ENCODE data around the gene AMIGO1.

AMIGO1 gene

DNA sequence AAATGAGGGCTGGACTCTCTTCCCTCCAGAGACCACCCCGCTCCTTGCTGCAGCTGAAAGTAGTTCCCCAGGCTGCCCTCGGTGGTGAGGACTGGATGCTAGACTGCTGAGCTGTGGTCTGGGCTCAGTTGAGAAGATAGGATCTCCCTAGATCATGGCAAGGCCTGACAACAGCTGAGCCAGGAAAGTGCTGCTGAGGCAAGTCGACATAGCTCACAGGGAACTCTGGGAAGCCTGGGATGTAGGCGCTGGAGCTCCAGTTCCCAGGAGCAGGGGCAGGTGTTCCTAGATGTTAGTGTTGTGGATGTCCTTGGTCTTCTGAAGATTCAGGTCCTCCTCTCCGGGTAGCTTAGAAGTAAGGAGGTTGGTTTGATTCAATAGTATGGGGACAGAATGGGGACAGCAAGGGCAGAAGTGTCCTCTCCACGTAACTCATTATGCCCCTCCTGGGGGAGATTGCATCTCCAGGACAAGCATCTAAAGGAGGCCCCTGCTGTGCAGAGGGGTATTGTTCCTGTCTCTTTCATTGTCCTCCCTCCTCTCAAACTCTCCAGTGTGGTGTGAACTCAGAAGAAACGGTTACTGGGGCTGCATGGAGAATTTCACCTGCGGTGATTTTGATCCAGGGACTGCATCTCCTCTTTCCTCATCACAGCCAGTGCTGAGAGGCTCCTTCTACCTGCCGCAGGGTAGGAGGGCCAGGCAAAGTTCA, 11.9 kb downstream of the AMIGO1 start:
- H3K4me1 ChIP-seq (ENCODE audit: low read length): peaks cover 9% of the 10 kb centered on the region
- H4K20me1 ChIP-seq (ENCODE audit: insufficient read depth, low read length): no peaks in the 10 kb centered on the region
- TF ChIP-seq, protein P1, sequence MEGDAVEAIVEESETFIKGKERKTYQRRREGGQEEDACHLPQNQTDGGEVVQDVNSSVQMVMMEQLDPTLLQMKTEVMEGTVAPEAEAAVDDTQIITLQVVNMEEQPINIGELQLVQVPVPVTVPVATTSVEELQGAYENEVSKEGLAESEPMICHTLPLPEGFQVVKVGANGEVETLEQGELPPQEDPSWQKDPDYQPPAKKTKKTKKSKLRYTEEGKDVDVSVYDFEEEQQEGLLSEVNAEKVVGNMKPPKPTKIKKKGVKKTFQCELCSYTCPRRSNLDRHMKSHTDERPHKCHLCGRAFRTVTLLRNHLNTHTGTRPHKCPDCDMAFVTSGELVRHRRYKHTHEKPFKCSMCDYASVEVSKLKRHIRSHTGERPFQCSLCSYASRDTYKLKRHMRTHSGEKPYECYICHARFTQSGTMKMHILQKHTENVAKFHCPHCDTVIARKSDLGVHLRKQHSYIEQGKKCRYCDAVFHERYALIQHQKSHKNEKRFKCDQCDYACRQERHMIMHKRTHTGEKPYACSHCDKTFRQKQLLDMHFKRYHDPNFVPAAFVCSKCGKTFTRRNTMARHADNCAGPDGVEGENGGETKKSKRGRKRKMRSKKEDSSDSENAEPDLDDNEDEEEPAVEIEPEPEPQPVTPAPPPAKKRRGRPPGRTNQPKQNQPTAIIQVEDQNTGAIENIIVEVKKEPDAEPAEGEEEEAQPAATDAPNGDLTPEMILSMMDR (IDR thresholded peaks at IDR 0.05; ENCODE audit: low read depth, low read length): no peak
- TF ChIP-seq EZH2phosphoT487 (IDR thresholded peaks at IDR 0.05; ENCODE audit: low read depth): no peak
- H2AFZ ChIP-seq (ENCODE audit: low read depth, low read length): no peak overlapping the region
- no peaks in the 10 kb centered on the region for H3K27me3 ChIP-seq (ENCODE audit: low read depth, low read length)
- H3K4me3 ChIP-seq (ENCODE audit: low read length): no peak overlapping the region
- no peaks in the 10 kb centered on the region for H3K9me3 ChIP-seq (ENCODE audit: insufficient read depth, low read length)
- H3K79me2 ChIP-seq (ENCODE audit: low read length): peaks cover 11% of the 10 kb centered on the region; the same call in 1 of the 2 replicates
- H3K4me2 ChIP-seq (ENCODE audit: low read length): no peak overlapping the region
- H3K9ac ChIP-seq (ENCODE audit: low read length): no peak overlapping the region
- no peak overlapping the region for H3K27ac ChIP-seq (ENCODE audit: low read length)
- peaks cover 8% of the 10 kb centered on the region for H3K36me3 ChIP-seq (replicated peaks; ENCODE audit: low read depth, low read length)

DNA sequence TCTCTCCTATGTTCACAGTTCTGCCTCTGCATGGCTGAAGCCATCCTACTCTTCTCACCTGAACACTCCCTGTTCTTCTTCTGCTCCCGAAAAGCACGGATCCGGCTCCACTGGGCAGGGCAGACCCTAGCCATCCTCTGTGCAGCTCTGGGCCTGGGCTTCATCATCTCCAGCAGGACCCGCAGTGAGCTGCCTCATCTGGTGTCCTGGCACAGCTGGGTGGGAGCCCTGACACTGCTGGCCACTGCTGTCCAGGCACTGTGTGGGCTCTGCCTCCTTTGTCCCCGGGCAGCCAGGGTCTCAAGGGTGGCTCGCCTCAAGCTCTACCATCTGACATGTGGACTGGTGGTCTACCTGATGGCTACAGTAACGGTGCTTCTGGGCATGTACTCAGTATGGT, 13.8 kb downstream of the AMIGO1 start:
- Histone ChIP-seq H3K27me3 (ENCODE audit: low read depth, low read length) (no peaks in the 10 kb centered on the region), H3K4me3 (ENCODE audit: low read length) (no peak overlapping the region), H3K9me3 (ENCODE audit: insufficient read depth, low read length) (no peaks in the 10 kb centered on the region), H3K4me2 (ENCODE audit: low read length) (no peak overlapping the region), H3K9ac (ENCODE audit: low read length) (no peak overlapping the region), H4K20me1 (ENCODE audit: insufficient read depth, low read length) (no peaks in the 10 kb centered on the region), H3K36me3 (replicated peaks; ENCODE audit: low read depth, low read length) (peaks cover 8% of the 10 kb centered on the region), H3K4me1 (ENCODE audit: low read length) (peaks cover 9% of the 10 kb centered on the region), H2AFZ (ENCODE audit: low read depth, low read length) (no peak overlapping the region), H3K27ac (ENCODE audit: low read length) (no peak overlapping the region), H3K79me2 (ENCODE audit: low read length) (peaks cover 11% of the 10 kb centered on the region; the same call in 1 of the 2 replicates)
- TF ChIP-seq, protein P1 (IDR thresholded peaks at IDR 0.05; ENCODE audit: low read depth, low read length): no peak
- TF ChIP-seq EZH2phosphoT487 (IDR thresholded peaks at IDR 0.05; ENCODE audit: low read depth): no peak

DNA sequence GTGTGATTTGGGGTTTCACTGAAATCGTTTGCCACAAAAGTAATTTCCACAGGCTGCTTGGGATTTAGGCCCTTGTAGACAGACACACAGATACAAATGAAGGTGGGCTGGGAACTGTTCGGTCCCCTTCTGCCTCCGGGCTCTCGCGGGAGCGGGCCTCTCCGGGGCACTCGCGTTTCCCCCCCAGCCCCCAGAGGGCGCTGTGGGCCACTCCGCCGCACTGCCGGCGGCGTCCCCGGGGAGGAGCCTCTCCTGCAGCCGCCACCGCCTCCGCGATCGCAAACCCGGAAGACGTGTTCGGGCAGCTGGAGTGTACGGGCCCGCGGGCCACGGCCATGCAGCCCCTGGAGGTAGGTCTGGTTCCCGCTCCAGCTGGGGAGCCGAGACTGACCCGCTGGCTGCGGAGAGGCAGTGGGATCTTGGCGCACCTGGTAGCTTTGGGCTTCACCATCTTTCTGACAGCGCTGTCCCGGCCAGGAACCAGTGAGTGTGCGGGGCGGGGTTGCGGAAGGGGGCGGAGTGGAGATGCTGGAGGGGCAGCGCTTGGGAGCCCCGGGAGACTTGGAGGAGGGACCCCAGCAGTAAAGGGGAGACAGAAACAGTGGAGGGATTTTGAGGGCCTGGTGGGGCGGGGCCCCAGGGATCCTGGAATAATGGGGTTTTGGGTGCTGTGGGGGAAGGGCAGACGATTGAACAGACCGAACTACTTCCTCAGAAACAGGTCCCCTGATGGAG, 15.6 kb downstream of the AMIGO1 start, which contains the start of gene CYB561D1:
Gene CYB561D1, plus strand, starts transcription at position 290 of the 735 bp plus-strand sequence. Its CDS starts 46 bp downstream, at position 336.
- 0 out of 2 replicates have a peak within 1 kb of the TSS, but pooled peaks have one; percentile 32 for H2AFZ ChIP-seq (ENCODE audit: low read depth, low read length)
- peaks cover 11% of the 10 kb centered on the region; the same call in 1 of the 2 replicates for H3K79me2 ChIP-seq (ENCODE audit: low read length)
- peaks cover 9% of the 10 kb centered on the region for H3K4me1 ChIP-seq (ENCODE audit: low read length)
- peak within 1 kb of the TSS; percentile 71 for H3K4me2 ChIP-seq (ENCODE audit: low read length)
- TF ChIP-seq, protein P1 (IDR thresholded peaks at IDR 0.05; ENCODE audit: low read depth, low read length): peak; percentile 68
- no peak for TF ChIP-seq EZH2phosphoT487 (IDR thresholded peaks at IDR 0.05; ENCODE audit: low read depth)
- H3K27ac ChIP-seq (ENCODE audit: low read length): peak within 1 kb of the TSS; percentile 37
- H3K36me3 ChIP-seq (replicated peaks; ENCODE audit: low read depth, low read length): peaks cover 8% of the 10 kb centered on the region
- H3K27me3 ChIP-seq (ENCODE audit: low read depth, low read length): no peaks in the 10 kb centered on the region
- H3K4me3 ChIP-seq (ENCODE audit: low read length): peak within 1 kb of the TSS; percentile 92
- peak within 1 kb of the TSS; percentile 63 for H3K9ac ChIP-seq (ENCODE audit: low read length)
- no peaks in the 10 kb centered on the region for H4K20me1 ChIP-seq (ENCODE audit: insufficient read depth, low read length)
- no peaks in the 10 kb centered on the region for H3K9me3 ChIP-seq (ENCODE audit: insufficient read depth, low read length)

DNA sequence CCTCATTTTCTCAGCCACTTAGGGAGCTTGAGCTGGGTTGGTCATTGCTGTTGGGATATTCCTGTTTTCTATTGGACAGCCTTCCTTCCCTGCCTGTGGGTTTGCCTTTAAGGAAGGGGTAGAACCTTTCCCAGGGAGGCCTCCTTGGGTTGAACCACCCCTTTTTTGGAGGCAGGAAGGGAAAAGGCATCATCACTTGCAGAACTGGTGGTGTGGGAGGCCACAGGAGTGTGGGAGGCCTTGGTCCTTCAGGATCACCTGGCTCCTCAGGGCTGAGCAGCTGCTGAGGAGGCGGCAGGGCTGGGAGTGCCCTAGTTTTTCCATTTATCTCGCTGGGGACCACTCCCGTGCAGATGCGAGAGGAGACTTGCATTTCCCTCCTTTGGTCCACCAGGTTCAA, 16.3 kb downstream of the AMIGO1 start:
- peaks cover 8% of the 10 kb centered on the region for H3K36me3 ChIP-seq (replicated peaks; ENCODE audit: low read depth, low read length)
- H3K79me2 ChIP-seq (ENCODE audit: low read length): peaks cover 11% of the 10 kb centered on the region; the same call in 1 of the 2 replicates
- H3K4me3 ChIP-seq (ENCODE audit: low read length): peak overlapping the region; percentile 92; the same call in 1 of the 2 replicates
- H3K9ac ChIP-seq (ENCODE audit: low read length): peak overlapping the region; percentile 48; the same call in 1 of the 2 replicates
- H3K27ac ChIP-seq (ENCODE audit: low read length): no peak overlapping the region
- no peak overlapping the region for H2AFZ ChIP-seq (ENCODE audit: low read depth, low read length)
- H3K27me3 ChIP-seq (ENCODE audit: low read depth, low read length): no peaks in the 10 kb centered on the region
- peak overlapping the region; percentile 71 for H3K4me2 ChIP-seq (ENCODE audit: low read length)
- peaks cover 9% of the 10 kb centered on the region for H3K4me1 ChIP-seq (ENCODE audit: low read length)
- H4K20me1 ChIP-seq (ENCODE audit: insufficient read depth, low read length): no peaks in the 10 kb centered on the region
- no peak for TF ChIP-seq EZH2phosphoT487 (IDR thresholded peaks at IDR 0.05; ENCODE audit: low read depth)
- TF ChIP-seq, protein P1 (IDR thresholded peaks at IDR 0.05; ENCODE audit: low read depth, low read length): no peak
- H3K9me3 ChIP-seq (ENCODE audit: insufficient read depth, low read length): no peaks in the 10 kb centered on the region
